HUES6 (cell line): ENCODE data around the gene SETD3.

Source experiments
- H3K27ac ChIP-seq: 2 replicates; pipeline ENCODE4 v1.7.0; 2013; ENCODE audit warnings: low read depth, mild to moderate bottlenecking, low read length, inconsistent platforms
- H3K27me3 ChIP-seq: 2 replicates; pipeline ENCODE4 v1.6.1; 2013; ENCODE audit warnings: low read length; ENCODE audit not compliant: control insufficient read depth, insufficient read depth
- H3K36me3 ChIP-seq: 2 replicates; pipeline ENCODE4 v1.6.1; 2013; ENCODE audit warnings: low read length; ENCODE audit not compliant: control insufficient read depth, insufficient read depth
- H3K4me1 ChIP-seq: 2 replicates; pipeline ENCODE4 v1.6.1; 2013; ENCODE audit warnings: low read length; ENCODE audit not compliant: control insufficient read depth, insufficient read depth
- H3K4me3 ChIP-seq: 2 replicates; pipeline ENCODE4 v1.5.1; 2013; ENCODE audit warnings: low read depth, low read length
- H3K9ac ChIP-seq: one replicate; pipeline ENCODE4 v1.6.1; 2013; ENCODE audit warnings: mild to moderate bottlenecking, low read length
- H3K9me3 ChIP-seq: 2 replicates; pipeline ENCODE4 v1.6.1; 2013; ENCODE audit warnings: low read depth, low read length; ENCODE audit not compliant: control insufficient read depth, insufficient read depth

Gene SETD3

DNA sequence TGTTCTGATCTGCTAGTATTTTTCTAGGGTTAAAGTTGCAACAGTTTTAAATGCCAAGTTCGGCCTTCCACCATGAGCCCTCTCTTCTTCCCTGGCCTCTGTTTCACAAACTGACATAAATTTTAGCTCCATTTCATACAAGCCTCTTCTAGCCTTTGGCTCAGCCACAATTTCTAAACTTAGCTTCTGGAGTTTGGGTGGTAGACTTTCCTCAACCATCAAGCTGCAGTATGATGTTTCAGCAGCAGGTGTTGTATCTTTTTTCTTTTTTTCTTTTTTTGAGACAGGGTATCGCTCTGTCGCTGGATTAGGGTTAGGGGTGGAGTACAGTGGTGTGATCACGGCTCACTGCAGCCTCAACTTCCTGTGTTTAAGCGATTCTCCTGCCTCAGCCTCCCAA is 29.4 kb downstream of the SETD3 start:
- Histone ChIP-seq H3K36me3 (peaks cover 64% of the 10 kb centered on the region), H3K27me3 (no peaks in the 10 kb centered on the region), H3K9me3 (no peaks in the 10 kb centered on the region)

DNA sequence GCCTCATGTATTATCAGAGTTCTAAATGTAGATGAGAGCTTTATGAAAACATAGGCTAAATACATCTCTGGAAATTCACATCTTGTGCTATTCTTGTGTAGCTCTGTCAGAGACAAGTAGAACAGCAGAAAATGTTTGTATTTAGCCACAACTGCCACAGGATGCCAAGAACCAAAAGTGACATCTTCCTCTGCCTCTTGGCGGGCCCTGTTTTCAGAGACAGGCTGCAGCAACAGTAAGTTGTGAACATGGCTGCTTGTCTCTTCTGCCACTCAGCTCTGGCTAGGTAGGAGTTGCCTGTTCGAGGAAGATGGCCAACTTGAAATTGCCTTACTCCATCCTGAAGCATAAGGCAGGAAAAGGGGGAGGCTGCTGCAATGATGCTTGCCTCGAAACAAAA is 30.4 kb downstream of the SETD3 start:
- Histone ChIP-seq H3K4me3 (no peak overlapping the region), H3K9me3 (no peaks in the 10 kb centered on the region), H3K27me3 (no peaks in the 10 kb centered on the region), H3K36me3 (peaks cover 64% of the 10 kb centered on the region), H3K27ac (no peak overlapping the region), H3K4me1 (no peaks in the 10 kb centered on the region), H3K9ac (no peak overlapping the region)

More for the DNA sequence above, 29.4 kb downstream of the SETD3 start:
- H3K9ac ChIP-seq: no peak overlapping the region
- H3K4me3 ChIP-seq: no peak overlapping the region
- no peak overlapping the region for H3K27ac ChIP-seq
- H3K4me1 ChIP-seq: no peaks in the 10 kb centered on the region

DNA sequence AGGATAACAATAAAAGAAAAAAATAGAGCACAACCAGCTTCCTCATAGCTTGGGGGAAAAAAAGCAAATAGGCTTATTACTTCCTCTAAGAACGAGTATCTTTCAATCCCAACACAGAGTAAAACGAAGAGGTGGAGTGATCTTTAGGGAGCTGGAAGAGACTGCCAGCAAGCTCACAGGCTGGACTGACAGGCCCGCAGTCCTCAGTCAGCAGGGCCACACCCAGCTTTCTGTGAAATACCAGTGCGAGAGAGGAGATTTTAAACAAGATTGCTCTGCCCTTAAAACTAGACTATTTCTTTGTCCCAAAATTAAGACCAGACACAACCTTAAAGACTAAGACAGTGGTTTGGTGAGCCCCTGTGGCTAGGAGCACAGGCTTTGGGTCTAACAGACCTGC is 32.9 kb downstream of the SETD3 start:
- H3K4me3 ChIP-seq: no peak overlapping the region
- H3K9ac ChIP-seq: no peak overlapping the region
- no peaks in the 10 kb centered on the region for H3K27me3 ChIP-seq
- H3K4me1 ChIP-seq: no peaks in the 10 kb centered on the region
- H3K36me3 ChIP-seq: peaks cover 63% of the 10 kb centered on the region
- H3K27ac ChIP-seq: no peak overlapping the region
- H3K9me3 ChIP-seq: no peaks in the 10 kb centered on the region

DNA sequence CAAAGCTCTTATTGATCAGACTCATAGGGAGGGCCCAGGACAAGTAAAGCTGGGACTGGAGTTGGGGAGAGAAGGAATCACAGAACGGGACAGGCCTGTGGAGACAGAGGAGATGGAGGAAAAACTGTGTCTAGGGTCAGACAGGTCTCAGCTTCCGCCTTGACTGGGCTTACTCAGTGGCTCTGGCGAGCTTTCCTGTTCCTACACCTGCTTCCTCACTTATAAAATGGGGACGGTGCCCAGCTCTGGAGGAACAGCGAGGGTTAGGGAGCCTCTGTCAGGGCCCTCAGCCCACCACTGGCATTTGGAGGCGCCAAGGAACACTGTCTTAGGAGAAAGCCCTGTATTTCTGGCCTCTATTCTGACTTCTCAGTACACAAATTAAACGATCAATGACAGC is 34.7 kb downstream of the SETD3 start:
- Histone ChIP-seq H3K36me3 (peaks cover 68% of the 10 kb centered on the region), H3K9ac (no peak overlapping the region), H3K9me3 (no peaks in the 10 kb centered on the region)

DNA sequence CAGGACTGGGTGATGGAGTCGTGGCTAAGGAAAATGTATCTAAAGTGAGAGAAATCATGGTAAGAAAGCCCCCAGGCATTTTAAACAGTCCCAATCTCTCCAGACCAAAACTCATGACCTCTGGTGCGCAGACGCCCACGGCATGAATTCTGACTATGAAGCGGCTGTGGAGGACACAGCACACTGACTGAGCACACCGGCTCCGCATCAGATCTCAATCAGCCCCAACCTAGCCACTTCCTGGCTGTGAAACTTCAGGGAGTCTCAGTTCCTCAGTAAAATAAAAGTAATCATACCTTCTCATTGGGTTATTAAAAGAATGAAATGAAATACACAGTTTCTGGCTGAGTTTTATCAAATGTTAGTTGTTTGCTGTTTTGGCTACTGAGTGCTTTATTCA is 38.7 kb downstream of the SETD3 start:
- Histone ChIP-seq H3K4me1 (no peaks in the 10 kb centered on the region; the same call in 1 of the 2 replicates), H3K9me3 (no peaks in the 10 kb centered on the region), H3K27ac (no peak overlapping the region), H3K27me3 (no peaks in the 10 kb centered on the region), H3K4me3 (no peak overlapping the region), H3K36me3 (peaks cover 51% of the 10 kb centered on the region), H3K9ac (no peak overlapping the region)

More for the DNA sequence above, 34.7 kb downstream of the SETD3 start:
- Histone ChIP-seq H3K4me1 (no peaks in the 10 kb centered on the region), H3K4me3 (no peak overlapping the region), H3K27ac (no peak overlapping the region), H3K27me3 (no peaks in the 10 kb centered on the region)

DNA sequence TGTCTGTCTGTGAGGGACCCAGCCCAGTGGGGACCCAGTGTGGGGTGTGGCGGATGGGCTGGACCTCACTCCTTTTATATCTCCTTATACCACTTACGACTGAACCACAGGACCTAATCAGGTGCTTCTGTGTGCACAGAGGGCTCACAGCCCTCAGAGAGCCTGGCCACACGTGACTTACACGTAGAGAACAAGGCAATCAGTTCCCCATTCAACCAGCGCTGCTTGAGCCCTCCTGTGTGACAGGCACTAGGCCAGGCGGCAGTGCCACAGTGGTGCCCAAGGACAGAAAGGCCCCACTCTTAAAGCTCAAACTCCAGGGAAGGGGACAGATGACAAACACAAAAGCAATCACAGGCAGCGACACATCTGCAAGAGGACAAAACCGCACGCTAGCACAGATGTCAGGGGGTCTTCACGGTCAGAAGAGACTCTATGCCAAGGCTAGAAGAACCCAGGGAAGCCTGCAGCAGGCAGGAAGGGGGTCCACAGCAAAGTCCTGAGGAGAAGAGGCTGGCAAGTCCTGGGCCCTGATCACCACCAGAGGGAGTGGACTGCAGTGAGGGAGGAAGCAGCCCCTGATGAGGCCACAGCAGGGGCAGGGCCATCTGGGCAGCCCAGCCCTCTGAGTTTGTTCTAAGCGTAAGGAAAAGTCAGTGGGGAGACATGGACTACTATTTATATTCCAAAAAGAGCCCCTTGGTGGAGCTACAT is 39.3 kb downstream of the SETD3 start:
- Histone ChIP-seq H3K9ac (no peak overlapping the region), H3K4me3 (no peak overlapping the region), H3K27me3 (no peaks in the 10 kb centered on the region), H3K36me3 (peaks cover 52% of the 10 kb centered on the region), H3K9me3 (no peaks in the 10 kb centered on the region), H3K27ac (no peak overlapping the region), H3K4me1 (no peaks in the 10 kb centered on the region; the same call in 1 of the 2 replicates)

DNA sequence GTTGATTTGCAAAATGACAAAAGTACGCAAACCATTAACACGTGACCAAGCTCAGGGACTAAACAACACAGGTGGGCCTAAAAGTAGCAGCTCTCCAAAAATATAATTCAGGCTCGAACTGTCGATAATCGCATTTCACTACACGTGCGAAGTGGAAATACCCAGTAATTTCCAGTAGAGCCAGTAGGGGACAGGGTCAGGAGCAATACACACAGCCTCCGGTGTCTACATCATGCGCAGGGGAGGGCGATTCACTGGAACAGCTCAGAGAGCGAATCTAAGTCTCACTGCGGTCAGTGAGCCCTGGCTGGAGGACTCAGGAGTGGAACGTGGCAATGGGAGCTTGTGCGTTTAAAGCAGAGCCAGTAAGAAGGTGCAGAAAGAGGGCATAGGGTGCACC is 40.4 kb downstream of the SETD3 start:
- Histone ChIP-seq H3K4me1 (no peaks in the 10 kb centered on the region; the same call in 1 of the 2 replicates), H3K27ac (no peak overlapping the region), H3K36me3 (peaks cover 53% of the 10 kb centered on the region), H3K9me3 (no peaks in the 10 kb centered on the region), H3K9ac (no peak overlapping the region), H3K4me3 (no peak overlapping the region), H3K27me3 (no peaks in the 10 kb centered on the region)

DNA sequence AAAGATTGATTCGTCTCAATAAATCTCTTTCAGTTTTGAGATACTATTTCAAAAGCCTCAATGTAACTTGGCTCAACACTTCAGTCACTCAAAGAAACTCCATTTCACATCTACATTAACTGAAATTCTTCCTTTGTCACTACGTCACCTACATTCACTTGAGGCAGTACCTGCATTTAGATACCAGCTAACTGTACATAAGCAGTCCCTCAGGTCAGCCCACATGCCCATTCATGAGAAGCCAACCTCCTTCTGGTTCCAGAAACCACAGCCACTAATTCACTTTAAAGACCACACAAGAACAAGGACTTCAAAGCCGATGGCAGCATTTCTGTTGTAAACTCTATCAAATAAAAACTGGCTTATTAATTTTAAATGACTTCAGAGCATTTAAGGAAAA is 43.0 kb downstream of the SETD3 start:
- H3K36me3 ChIP-seq: peaks cover 52% of the 10 kb centered on the region
- H3K9me3 ChIP-seq: no peaks in the 10 kb centered on the region
- no peaks in the 10 kb centered on the region; the same call in 1 of the 2 replicates for H3K4me1 ChIP-seq

DNA sequence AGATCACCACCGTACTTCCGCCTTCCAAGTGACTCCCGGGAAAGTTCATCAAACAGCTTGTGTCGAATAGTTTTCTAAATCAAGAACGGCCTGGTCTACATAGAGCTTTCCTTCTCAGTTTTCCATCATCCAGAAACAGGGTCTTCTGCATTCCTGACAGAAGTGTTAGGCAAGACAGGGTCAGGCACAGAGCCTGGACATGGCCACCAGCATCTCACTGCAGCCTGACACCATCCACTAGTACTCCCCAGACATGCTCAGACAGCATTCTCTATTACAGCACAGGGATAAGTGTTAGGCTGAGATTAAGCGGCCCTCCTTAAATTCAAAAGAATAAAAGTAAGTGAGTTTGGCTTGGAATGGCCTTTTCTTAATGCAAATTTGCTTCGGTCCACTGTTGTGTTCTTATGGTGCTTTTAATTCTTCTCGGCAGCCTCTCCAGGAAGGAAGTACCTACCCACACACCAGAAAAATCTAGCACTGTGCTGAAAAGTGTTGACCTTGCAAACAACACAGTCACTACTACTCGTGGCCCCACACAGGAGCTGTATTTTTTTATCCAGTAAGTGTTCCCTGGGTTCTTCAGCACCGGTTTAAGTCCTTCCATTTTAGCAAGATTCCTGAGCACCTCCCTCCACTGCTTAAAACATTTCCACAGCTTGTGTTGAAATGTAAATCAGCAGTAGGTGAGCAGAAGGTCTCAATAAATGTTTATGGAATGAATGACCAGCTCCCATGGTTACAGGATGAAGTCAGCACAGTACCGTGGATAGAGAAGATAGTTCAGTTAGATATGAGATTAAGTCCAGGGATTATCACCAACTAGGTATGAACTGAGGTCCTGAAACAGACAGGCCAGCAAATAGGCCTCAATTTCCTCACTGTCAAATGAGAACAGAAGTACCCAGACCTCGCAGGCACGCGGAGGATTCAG is 44.1 kb downstream of the SETD3 start:
- H3K27ac ChIP-seq: no peak overlapping the region
- no peaks in the 10 kb centered on the region for H3K27me3 ChIP-seq
- H3K4me1 ChIP-seq: no peaks in the 10 kb centered on the region; the same call in 1 of the 2 replicates
- no peaks in the 10 kb centered on the region for H3K9me3 ChIP-seq
- H3K4me3 ChIP-seq: no peak overlapping the region
- no peak overlapping the region for H3K9ac ChIP-seq
- peaks cover 52% of the 10 kb centered on the region for H3K36me3 ChIP-seq

More for the DNA sequence above, 43.0 kb downstream of the SETD3 start:
- H3K27ac ChIP-seq: no peak overlapping the region
- H3K9ac ChIP-seq: no peak overlapping the region
- H3K4me3 ChIP-seq: no peak overlapping the region
- no peaks in the 10 kb centered on the region for H3K27me3 ChIP-seq

DNA sequence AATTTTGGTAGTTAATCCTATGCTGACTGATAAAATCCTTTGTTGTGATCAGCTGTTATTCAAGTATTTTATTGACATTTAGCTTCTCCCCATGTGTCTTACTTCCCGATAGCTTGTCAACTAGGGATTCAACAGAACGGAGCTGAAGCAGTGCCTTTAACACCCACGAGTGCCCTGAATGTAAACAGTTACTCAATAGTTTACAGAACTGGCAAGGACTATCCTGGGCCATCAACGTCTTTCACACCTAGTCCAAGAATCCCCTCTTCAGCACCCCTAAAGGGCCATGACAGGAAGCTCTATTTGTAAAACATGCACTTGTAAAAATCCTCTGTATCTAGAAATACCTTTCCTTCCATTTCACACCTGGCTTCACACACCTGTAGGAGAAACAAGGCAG is 45.3 kb downstream of the SETD3 start:
- Histone ChIP-seq H3K27ac (no peak overlapping the region), H3K4me3 (no peak overlapping the region), H3K9me3 (no peaks in the 10 kb centered on the region), H3K36me3 (peaks cover 49% of the 10 kb centered on the region), H3K27me3 (no peaks in the 10 kb centered on the region), H3K9ac (no peak overlapping the region), H3K4me1 (no peaks in the 10 kb centered on the region; the same call in 1 of the 2 replicates)

DNA sequence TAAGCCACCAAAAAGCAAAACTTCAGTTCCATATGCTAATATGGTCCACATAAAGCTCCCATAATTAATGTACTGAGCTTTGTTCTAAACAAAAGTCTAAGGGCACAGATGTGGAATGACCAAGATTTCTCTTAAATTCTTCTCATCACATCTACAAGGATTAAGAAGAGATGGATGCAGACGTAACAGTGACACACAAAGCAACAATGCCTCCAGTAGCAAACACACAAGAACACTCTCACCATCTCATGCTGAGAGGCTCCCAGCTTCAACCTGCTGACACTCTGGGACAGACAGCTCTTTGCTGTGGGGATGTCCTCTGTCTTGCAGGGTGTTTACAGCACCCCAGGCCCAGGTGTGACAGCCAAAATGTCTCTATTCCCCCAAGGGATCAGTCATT is 48.2 kb downstream of the SETD3 start:
- Histone ChIP-seq H3K9me3 (peaks cover 8% of the 10 kb centered on the region), H3K27me3 (no peaks in the 10 kb centered on the region), H3K4me1 (no peaks in the 10 kb centered on the region; the same call in 1 of the 2 replicates), H3K9ac (no peak overlapping the region), H3K27ac (no peak overlapping the region), H3K4me3 (no peak overlapping the region), H3K36me3 (peaks cover 52% of the 10 kb centered on the region)
